ENCODE measurements around the gene OLFML3. TPM values are rescaled to one million over a fixed set of nuclear protein-coding genes. Genes with fewer than 3 reads are reported as not detected.

The OLFML3 gene
- polyA plus RNA-seq, 1 donor = 54.9 TPM

DNA sequence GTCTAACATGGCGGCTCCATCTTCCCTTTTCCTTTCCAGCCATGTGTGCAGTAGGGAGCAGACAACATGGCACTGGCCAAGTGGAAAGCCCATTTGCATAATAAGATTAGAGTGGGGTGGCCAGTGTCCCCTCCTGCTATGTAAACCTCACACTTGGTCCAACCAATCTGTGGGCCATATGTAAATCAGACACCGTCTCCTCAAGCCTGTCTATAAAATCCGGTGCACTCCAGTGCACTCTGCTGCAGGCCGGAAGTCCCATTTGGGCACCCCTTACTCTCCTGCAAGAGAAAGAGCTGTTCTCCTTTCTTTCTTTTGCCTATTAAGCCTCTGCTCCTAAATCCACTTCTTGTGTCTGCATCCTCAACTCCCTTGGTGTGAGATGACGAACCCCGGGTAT is 44.1 kb downstream of the OLFML3 start:
- no CpG with 5 or more reads among the region's 6 CpGs for WGBS (ENCODE audit: insufficient coverage, low lambda C conversion rate)
- Histone ChIP-seq H3K4me3 (ENCODE audit: low read length) (no peak overlapping the region), H3K27me3 (ENCODE audit: control insufficient read depth, insufficient read depth, low read length) (no peaks in the 10 kb centered on the region), H3K27ac (ENCODE audit: low read length) (no peak overlapping the region), H3K9me3 (ENCODE audit: control insufficient read depth, low read depth, low read length) (no peaks in the 10 kb centered on the region), H3K4me1 (ENCODE audit: control insufficient read depth, insufficient read depth, low read length) (peaks cover 10% of the 10 kb centered on the region), H3K36me3 (ENCODE audit: control insufficient read depth, insufficient read depth, low read length) (no peaks in the 10 kb centered on the region)
- DNase-seq = no peak

DNA sequence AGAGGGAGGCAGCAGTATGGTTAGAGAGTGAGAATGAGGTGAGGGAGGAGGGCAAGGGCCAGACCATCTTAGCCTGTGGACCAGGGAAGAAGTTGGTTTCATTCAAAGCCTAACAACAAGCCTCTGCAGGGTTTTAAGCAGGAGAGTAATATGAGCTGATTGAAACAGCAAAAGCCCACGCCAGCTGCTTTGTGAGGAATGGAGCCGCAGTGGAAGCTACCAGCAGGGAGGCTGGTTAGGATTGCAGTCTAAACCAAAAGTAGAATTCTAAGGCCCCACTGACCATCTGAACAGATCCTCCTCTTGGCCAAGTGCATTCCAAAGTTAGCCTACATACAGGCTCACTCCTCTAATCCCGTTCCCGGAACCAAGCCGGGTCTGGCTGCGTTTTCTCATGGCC is 44.8 kb downstream of the OLFML3 start:
- Histone ChIP-seq H3K27me3 (ENCODE audit: control insufficient read depth, insufficient read depth, low read length) (no peaks in the 10 kb centered on the region), H3K36me3 (ENCODE audit: control insufficient read depth, insufficient read depth, low read length) (no peaks in the 10 kb centered on the region), H3K4me1 (ENCODE audit: control insufficient read depth, insufficient read depth, low read length) (peaks cover 10% of the 10 kb centered on the region), H3K9me3 (ENCODE audit: control insufficient read depth, low read depth, low read length) (no peaks in the 10 kb centered on the region), H3K27ac (ENCODE audit: low read length) (no peak overlapping the region), H3K4me3 (ENCODE audit: low read length) (no peak overlapping the region)
- WGBS (ENCODE audit: insufficient coverage, low lambda C conversion rate) = no CpG with 5 or more reads among the region's 6 CpGs
- no peak for DNase-seq

DNA sequence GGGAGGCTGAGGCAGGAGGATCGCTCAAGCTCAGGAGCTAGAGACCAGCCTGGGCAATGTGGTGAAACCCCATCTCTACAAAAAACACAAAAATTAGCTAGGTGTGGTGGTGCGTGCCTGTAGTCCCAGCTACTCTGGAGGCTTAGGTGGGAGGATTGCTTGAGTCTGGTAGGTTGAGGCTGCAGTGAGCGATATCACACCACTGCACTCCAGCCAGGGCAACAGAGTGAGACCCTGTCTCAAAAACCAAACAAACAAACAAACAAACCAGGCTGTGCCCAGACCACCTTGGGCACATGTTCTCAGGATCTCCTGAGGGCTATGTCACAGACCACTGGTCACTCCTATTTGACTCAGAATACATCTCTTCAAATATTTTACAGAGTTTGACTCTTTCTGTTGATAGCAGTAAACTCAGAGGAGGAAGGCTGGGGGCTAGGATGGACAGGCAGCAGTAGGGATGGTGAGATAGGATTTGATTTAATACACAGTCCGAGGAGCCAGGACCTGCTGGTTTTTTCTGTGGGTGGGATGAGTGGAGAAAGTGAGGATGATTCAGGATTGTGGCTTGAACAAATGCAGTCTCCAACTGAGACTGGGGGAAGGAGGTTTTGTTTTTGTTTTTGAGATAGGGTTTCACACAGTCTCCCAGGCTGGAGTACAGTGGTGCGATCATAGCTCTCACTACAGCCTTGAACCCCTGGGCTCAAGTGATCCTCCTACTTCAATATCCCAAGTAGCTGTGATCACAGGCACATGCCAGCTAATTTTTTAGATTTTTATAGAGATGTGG is 46.5 kb downstream of the OLFML3 start:
- Histone ChIP-seq H3K27me3 (ENCODE audit: control insufficient read depth, insufficient read depth, low read length) (no peaks in the 10 kb centered on the region), H3K4me1 (ENCODE audit: control insufficient read depth, insufficient read depth, low read length) (peaks cover 3% of the 10 kb centered on the region), H3K9me3 (ENCODE audit: control insufficient read depth, low read depth, low read length) (no peaks in the 10 kb centered on the region), H3K36me3 (ENCODE audit: control insufficient read depth, insufficient read depth, low read length) (no peaks in the 10 kb centered on the region), H3K27ac (ENCODE audit: low read length) (no peak overlapping the region), H3K4me3 (ENCODE audit: low read length) (no peak overlapping the region)
- WGBS (ENCODE audit: insufficient coverage, low lambda C conversion rate) = 100% methylated on average over 1 of the region's 5 CpGs
- no peak for DNase-seq

GRCh38 chr1:114026797-114027196 is 47.5 kb downstream of the OLFML3 start:
- no peaks in the 10 kb centered on the region for H3K9me3 ChIP-seq (ENCODE audit: control insufficient read depth, low read depth, low read length)
- DNase-seq = no peak
- H3K36me3 ChIP-seq (ENCODE audit: control insufficient read depth, insufficient read depth, low read length) = no peaks in the 10 kb centered on the region
- H3K4me1 ChIP-seq (ENCODE audit: control insufficient read depth, insufficient read depth, low read length) = no peaks in the 10 kb centered on the region
- WGBS (ENCODE audit: insufficient coverage, low lambda C conversion rate) = 94% methylated on average over 3 of the region's 6 CpGs
- H3K27ac ChIP-seq (ENCODE audit: low read length) = no peak overlapping the region
- no peak overlapping the region for H3K4me3 ChIP-seq (ENCODE audit: low read length)
- H3K27me3 ChIP-seq (ENCODE audit: control insufficient read depth, insufficient read depth, low read length) = no peaks in the 10 kb centered on the region

Other genes starting within 250 kb of the OLFML3 start
- gene PHTF1, start 220.0 kb upstream of the OLFML3 start, polyA plus RNA-seq = 9.6 TPM
- 17.2 TPM for gene RSBN1, start 167.0 kb upstream of the OLFML3 start, polyA plus RNA-seq
- gene PTPN22, start 107.8 kb upstream of the OLFML3 start, polyA plus RNA-seq = 3.6 TPM
- gene BCL2L15, start 91.9 kb upstream of the OLFML3 start, polyA plus RNA-seq = 22.8 TPM
- 39.6 TPM for gene AP4B1, start 74.7 kb upstream of the OLFML3 start, polyA plus RNA-seq
- 6.5 TPM for gene DCLRE1B, start 74.1 kb upstream of the OLFML3 start, polyA plus RNA-seq
- gene HIPK1, start 50.1 kb upstream of the OLFML3 start, polyA plus RNA-seq = 31.5 TPM
- gene SYT6, start 174.4 kb downstream of the OLFML3 start, polyA plus RNA-seq = 0.76 TPM

Measured in large intestine (tissue), 3 donors.